HepG2 (cell line): Measurements from ENCODE around the gene PCSK6. TPM values are rescaled to one million over a fixed set of nuclear protein-coding genes. Genes with fewer than 3 reads are reported as not detected.
A peak's percentile ranks its signal among the peaks of the same experiment; 100 is the strongest.

Experiments
- AFF4 ChIP-seq: sonication (generic); formaldehyde crosslinking; IDR thresholded peaks from 2 replicates; pipeline ENCODE4 v1.4.0; 2020; ENCODE audit warnings: missing genetic modification reagents
- FOXK2 ChIP-seq: fragments of 450-650 bp; IDR thresholded peaks from 2 replicates; pipeline ENCODE4 v1.6.1; 2016
- HDAC2 ChIP-seq: sonication (generic); formaldehyde crosslinking; IDR thresholded peaks from 2 replicates; pipeline ENCODE4 v1.4.0; 2020; ENCODE audit warnings: missing genetic modification reagents
- HNF1B ChIP-seq: sonication (generic); formaldehyde crosslinking; IDR thresholded peaks from 2 replicates; pipeline ENCODE4 v1.5.1; 2020; ENCODE audit warnings: mild to moderate bottlenecking, moderate library complexity, missing genetic modification reagents
- KAT8 ChIP-seq: IDR thresholded peaks from 2 replicates; pipeline ENCODE4 v1.6.1; 2016; ENCODE audit warnings: missing genetic modification reagents, missing compliant biosample characterization
- MIXL1 ChIP-seq: IDR thresholded peaks from 2 replicates; pipeline ENCODE4 v1.6.1; 2016
- MXD3 ChIP-seq: IDR thresholded peaks from 2 replicates; pipeline ENCODE4 v1.6.1; 2016; ENCODE audit warnings: mild to moderate bottlenecking, missing biosample characterization, missing genetic modification reagents
- PHF5A ChIP-seq: IDR thresholded peaks from one replicate; pipeline ENCODE4 v1.6.1; 2018; ENCODE audit warnings: low read depth, missing genetic modification reagents; ENCODE audit not compliant: unreplicated experiment
- RBM22 ChIP-seq: fragments of 200-400 bp; formaldehyde crosslinking; optimal IDR thresholded peaks from 2 replicates; pipeline ENCODE3; 2017; ENCODE audit warnings: mild to moderate bottlenecking, low read length, moderate library complexity
- RBM39 ChIP-seq: fragments of 200-400 bp; formaldehyde crosslinking; IDR thresholded peaks from one replicate; pipeline ENCODE4 v1.6.1; 2018; ENCODE audit warnings: antibody characterized with exemption, mild to moderate bottlenecking, low read depth, low read length; ENCODE audit not compliant: poor library complexity, severe bottlenecking
- SALL1 ChIP-seq: sonication (generic); formaldehyde crosslinking; IDR thresholded peaks from 2 replicates; pipeline ENCODE4 v1.8.0; 2022; ENCODE audit warnings: mild to moderate bottlenecking, missing genetic modification reagents
- SMARCC2 ChIP-seq: fragments of 450-650 bp; IDR thresholded peaks from 2 replicates; pipeline ENCODE4 v1.6.1; 2017; ENCODE audit warnings: antibody characterized with exemption, mild to moderate bottlenecking
- TBL1XR1 ChIP-seq: fragments of 150-350 bp; IDR thresholded peaks from 2 replicates; pipeline ENCODE4 v1.6.1; 2014; ENCODE audit warnings: borderline replicate concordance, low read length; ENCODE audit not compliant: partially characterized antibody
- TGIF2 ChIP-seq: IDR thresholded peaks from 2 replicates; pipeline ENCODE4 v1.6.1; 2016; ENCODE audit warnings: control low read depth, missing compliant biosample characterization
- ZBTB21 ChIP-seq: sonication (generic); formaldehyde crosslinking; IDR thresholded peaks from 2 replicates; pipeline ENCODE4 v1.4.0; 2020; ENCODE audit warnings: missing genetic modification reagents
- ZBTB8A ChIP-seq: sonication (generic); formaldehyde crosslinking; IDR thresholded peaks from 2 replicates; pipeline ENCODE4 v1.4.0; 2020; ENCODE audit warnings: mild to moderate bottlenecking, low read depth, missing genetic modification reagents, borderline replicate concordance
- ZNF264 ChIP-seq: sonication (generic); formaldehyde crosslinking; IDR thresholded peaks from 2 replicates; pipeline ENCODE4 v1.4.0; 2020; ENCODE audit warnings: missing genetic modification reagents
- ZNF569 ChIP-seq: sonication (generic); formaldehyde crosslinking; IDR thresholded peaks from 2 replicates; pipeline ENCODE4 v1.5.0; 2020; ENCODE audit warnings: mild to moderate bottlenecking, missing genetic modification reagents, moderate library complexity, borderline replicate concordance
- ZNF713 ChIP-seq: sonication (generic); formaldehyde crosslinking; IDR thresholded peaks from 2 replicates; pipeline ENCODE4 v1.4.0; 2020; ENCODE audit warnings: mild to moderate bottlenecking, missing genetic modification reagents
- ZNF775 ChIP-seq: sonication (generic); formaldehyde crosslinking; IDR thresholded peaks from 2 replicates; pipeline ENCODE4 v1.4.0; 2020; ENCODE audit warnings: missing genetic modification reagents, mild to moderate bottlenecking, moderate library complexity, borderline replicate concordance
- polyA plus RNA-seq, 8 experiments: library from polyadenylated mRNA; depleted of rRNA in 3 of 8; stranded (reverse) in 7 of 8; unstranded in 1 of 8; fragments of >200 nt; fragmentation: Illumina TruSeq in 4 of 8; extraction: Trizol in 4 of 8; gene quantifications; 2 replicates each; pipeline versions ENCODE4 v1.2.1 to v1.2.3, GENCODE V29; 2011 to 2016; ENCODE audit warnings: low read depth in 4 of 8, missing spikeins in 1 of 8, mixed read lengths in 1 of 8; ENCODE audit not compliant: insufficient read depth in 1 of 8
- total RNA-seq, 5 experiments: library from RNA; depleted of rRNA; stranded (reverse); fragments of >200 nt; fragmentation: Illumina TruSeq; extraction: Trizol; gene quantifications; 2 replicates each; pipeline ENCODE4 v1.2.3, GENCODE V29; 2016; ENCODE audit warnings: low read depth in 1 of 5
- TF ChIP-seq, protein P1 (sequence below): IDR thresholded peaks from 2 replicates; pipeline ENCODE4 v1.6.1; 2016; ENCODE audit warnings: low read depth, borderline replicate concordance
- TF ChIP-seq, protein P2 (sequence below): IDR thresholded peaks from 2 replicates; pipeline ENCODE4 v1.6.1; 2016; ENCODE audit warnings: missing biosample characterization, missing genetic modification reagents, low read depth

The PCSK6 gene
- total and polyA plus RNA-seq, 2 of the 13 experiments (the other 11 are each of a cell fraction or from before 2014, with no cell fraction given) = 56.5 to 155 TPM

- TF ChIP-seq HNF1B (CRISPR knock-in tag) = peak; percentile 93
- TF ChIP-seq ZNF713 = no peak
- peak; percentile 30; the same call in 1 of the 2 replicates for TF ChIP-seq ZNF264 (CRISPR knock-in tag)
- TF ChIP-seq SALL1 (CRISPR knock-in tag) = peak; percentile 92
- peak; percentile 87; the same call in 1 of the 2 replicates for TF ChIP-seq ZBTB8A (CRISPR knock-in tag)
- no peak for TF ChIP-seq SMARCC2
- peak; percentile 65; the same call in 1 of the 2 replicates for TF ChIP-seq ZNF775 (CRISPR knock-in tag)
- TF ChIP-seq MXD3 (CRISPR knock-in tag) = peak; percentile 91; the same call in 1 of the 2 replicates
- no peak for TF ChIP-seq FOXK2
- TF ChIP-seq RBM39 = peak; percentile 90
- TF ChIP-seq, protein P1, sequence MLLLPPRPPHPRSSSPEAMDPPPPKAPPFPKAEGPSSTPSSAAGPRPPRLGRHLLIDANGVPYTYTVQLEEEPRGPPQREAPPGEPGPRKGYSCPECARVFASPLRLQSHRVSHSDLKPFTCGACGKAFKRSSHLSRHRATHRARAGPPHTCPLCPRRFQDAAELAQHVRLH (CRISPR knock-in tag) = peak; percentile 86
- no peak for TF ChIP-seq ZBTB21 (CRISPR knock-in tag)
- TF ChIP-seq, protein P2, sequence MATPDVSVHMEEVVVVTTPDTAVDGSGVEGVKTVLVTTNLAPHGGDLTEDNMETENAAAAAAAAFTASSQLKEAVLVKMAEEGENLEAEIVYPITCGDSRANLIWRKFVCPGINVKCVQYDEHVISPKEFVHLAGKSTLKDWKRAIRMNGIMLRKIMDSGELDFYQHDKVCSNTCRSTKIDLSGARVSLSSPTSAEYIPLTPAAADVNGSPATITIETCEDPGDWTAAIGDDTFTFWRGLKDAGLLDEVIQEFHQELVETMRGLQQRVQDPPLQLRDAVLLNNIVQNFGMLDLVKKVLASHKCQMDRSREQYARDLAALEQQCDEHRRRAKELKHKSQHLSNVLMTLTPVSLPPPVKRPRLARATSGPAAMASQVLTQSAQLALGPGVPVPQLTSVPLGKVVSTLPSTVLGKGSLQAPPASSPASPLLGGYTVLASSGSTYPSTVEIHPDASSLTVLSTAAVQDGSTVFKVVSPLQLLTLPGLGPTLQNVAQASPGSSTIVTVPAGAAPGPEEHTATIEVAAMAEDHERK (CRISPR knock-in tag) = peak; percentile 84
- TF ChIP-seq HDAC2 = peak; percentile 83
- no peak for TF ChIP-seq TBL1XR1
- TF ChIP-seq AFF4 (CRISPR knock-in tag) = no peak
- TF ChIP-seq RBM22 = peak; percentile 45
- TF ChIP-seq PHF5A = peak; percentile 95
- peak; percentile 80; the same call in 1 of the 2 replicates for TF ChIP-seq MIXL1 (CRISPR knock-in tag)
- peak; percentile 97 for TF ChIP-seq TGIF2
- peak; percentile 97 for TF ChIP-seq KAT8
- no peak for TF ChIP-seq ZNF569 (CRISPR knock-in tag)
These were observed 194.5 kb downstream of the PCSK6 start, which contains the start of gene SNRPA1 (continued) for GRCh38 chr15:101294731-101295606.
